ENCODE results near the gene ZNRF2.

ZNRF2 gene

GRCh38 chr7:30403477-30403876, 119.1 kb downstream of the ZNRF2 start:
- no peak overlapping the region for H3K4me3 ChIP-seq (ENCODE audit: control insufficient read depth, low read depth, low read length)
- DNase-seq (ENCODE audit: low read depth): no peak
- TF ChIP-seq, protein P1, sequence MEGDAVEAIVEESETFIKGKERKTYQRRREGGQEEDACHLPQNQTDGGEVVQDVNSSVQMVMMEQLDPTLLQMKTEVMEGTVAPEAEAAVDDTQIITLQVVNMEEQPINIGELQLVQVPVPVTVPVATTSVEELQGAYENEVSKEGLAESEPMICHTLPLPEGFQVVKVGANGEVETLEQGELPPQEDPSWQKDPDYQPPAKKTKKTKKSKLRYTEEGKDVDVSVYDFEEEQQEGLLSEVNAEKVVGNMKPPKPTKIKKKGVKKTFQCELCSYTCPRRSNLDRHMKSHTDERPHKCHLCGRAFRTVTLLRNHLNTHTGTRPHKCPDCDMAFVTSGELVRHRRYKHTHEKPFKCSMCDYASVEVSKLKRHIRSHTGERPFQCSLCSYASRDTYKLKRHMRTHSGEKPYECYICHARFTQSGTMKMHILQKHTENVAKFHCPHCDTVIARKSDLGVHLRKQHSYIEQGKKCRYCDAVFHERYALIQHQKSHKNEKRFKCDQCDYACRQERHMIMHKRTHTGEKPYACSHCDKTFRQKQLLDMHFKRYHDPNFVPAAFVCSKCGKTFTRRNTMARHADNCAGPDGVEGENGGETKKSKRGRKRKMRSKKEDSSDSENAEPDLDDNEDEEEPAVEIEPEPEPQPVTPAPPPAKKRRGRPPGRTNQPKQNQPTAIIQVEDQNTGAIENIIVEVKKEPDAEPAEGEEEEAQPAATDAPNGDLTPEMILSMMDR (IDR thresholded peaks at IDR 0.05; ENCODE audit: control insufficient read depth, insufficient read depth, low read depth, low read length, missing control alignments): no peak

- DNase-seq (ENCODE audit: low read depth): no peak
- TF ChIP-seq, protein P1 (IDR thresholded peaks at IDR 0.05; ENCODE audit: control insufficient read depth, insufficient read depth, low read depth, low read length, missing control alignments): no peak
- no peak overlapping the region for H3K4me3 ChIP-seq (ENCODE audit: control insufficient read depth, low read depth, low read length)
These were observed 120.8 kb downstream of the ZNRF2 start for GRCh38 chr7:30405179-30405578.

- DNase-seq (ENCODE audit: low read depth): peak; percentile 32
- H3K4me3 ChIP-seq (ENCODE audit: control insufficient read depth, low read depth, low read length): no peak overlapping the region
- TF ChIP-seq, protein P1 (IDR thresholded peaks at IDR 0.05; ENCODE audit: control insufficient read depth, insufficient read depth, low read depth, low read length, missing control alignments): no peak
These were observed 122.4 kb downstream of the ZNRF2 start for GRCh38 chr7:30406664-30407425.

DNA sequence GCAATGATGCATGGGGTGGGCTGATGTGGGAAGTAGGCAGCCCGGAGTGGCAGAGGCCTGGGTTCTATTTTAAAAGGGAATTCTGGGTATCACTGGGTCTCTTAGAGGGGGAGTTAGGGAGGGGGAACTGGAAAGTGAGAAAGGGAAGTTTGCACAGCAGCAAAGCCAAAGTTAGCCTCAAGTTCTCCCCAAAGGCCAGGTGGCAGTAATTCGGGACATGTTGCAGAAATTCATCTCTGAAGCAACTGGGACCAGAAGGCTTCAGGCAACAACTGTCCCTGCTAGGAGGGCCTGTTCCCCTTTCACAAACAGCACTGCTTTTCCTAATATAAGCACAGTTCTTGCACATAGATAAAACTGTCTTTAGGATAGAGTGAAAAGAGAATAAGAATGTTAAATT, 126.8 kb downstream of the ZNRF2 start:
- DNase-seq (ENCODE audit: low read depth): no peak
- H3K4me3 ChIP-seq (ENCODE audit: control insufficient read depth, low read depth, low read length): no peak overlapping the region
- TF ChIP-seq, protein P1 (IDR thresholded peaks at IDR 0.05; ENCODE audit: control insufficient read depth, insufficient read depth, low read depth, low read length, missing control alignments): no peak

DNA sequence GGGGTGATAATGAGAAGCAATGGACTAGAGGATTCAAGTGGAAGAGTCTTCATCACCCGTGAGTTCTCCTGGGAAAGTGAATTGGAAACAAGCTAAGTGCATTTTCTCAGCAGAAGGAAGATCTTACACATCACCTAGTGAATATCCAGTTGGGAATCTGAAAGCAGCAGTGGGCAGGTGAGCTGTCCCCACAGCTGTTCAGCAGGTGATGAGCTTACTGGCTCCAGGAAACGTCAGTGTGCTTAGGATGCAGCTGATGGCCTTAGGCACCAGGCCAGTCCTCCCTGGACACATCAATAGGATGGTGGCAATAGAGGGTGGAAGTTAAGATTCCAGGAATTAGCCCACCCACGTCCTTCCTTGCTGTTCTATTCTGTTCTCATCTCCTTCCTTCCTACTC, 127.5 kb downstream of the ZNRF2 start:
- no peak overlapping the region for H3K4me3 ChIP-seq (ENCODE audit: control insufficient read depth, low read depth, low read length)
- TF ChIP-seq, protein P1 (IDR thresholded peaks at IDR 0.05; ENCODE audit: control insufficient read depth, insufficient read depth, low read depth, low read length, missing control alignments): no peak
- DNase-seq (ENCODE audit: low read depth): no peak

DNA sequence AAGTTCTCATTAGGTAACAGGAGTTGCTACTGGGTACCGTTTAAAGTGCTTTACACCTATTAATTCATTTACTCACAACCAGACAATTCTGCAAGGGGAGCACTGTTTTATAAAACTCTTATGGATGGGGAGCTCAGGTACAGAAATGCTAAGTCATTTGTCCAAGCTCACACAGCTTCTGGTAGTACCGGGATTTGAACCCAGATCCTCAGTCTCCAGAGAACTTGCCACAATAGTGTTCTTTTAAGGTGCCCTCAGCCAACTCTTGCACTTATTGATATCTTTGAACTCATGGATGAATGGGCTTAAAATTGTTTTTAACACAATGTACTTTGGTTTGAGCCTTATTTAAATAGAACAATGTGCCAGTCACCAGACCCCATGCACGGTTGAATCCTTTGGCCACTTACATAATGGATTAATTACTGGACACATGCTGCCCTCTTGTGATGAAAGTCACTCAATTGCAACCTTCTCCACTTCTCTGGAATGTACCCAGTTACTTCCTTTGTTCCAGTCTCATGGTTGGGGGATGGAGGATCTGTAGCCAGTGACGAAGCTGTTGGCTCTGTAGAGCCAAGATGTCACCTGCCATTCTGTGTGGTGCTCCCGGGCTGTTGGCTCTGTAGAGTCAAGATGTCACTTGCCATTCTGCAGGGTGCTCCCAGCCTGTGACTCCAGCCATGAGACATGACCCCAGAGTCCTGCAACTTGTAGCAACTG, 128.5 kb downstream of the ZNRF2 start:
- TF ChIP-seq, protein P1 (IDR thresholded peaks at IDR 0.05; ENCODE audit: control insufficient read depth, insufficient read depth, low read depth, low read length, missing control alignments): peak; percentile 58
- H3K4me3 ChIP-seq (ENCODE audit: control insufficient read depth, low read depth, low read length): no peak overlapping the region
- DNase-seq (ENCODE audit: low read depth): peak; percentile 67

Measured in AG09309 (cell line).